KG1 (cell line): ENCODE measurements around the gene SDK2.

ENCODE experiments used
- DNase-seq: peaks from one replicate; lab custom pipeline; 2025; lab: John Stamatoyannopoulos, UW

Gene SDK2

DNA sequence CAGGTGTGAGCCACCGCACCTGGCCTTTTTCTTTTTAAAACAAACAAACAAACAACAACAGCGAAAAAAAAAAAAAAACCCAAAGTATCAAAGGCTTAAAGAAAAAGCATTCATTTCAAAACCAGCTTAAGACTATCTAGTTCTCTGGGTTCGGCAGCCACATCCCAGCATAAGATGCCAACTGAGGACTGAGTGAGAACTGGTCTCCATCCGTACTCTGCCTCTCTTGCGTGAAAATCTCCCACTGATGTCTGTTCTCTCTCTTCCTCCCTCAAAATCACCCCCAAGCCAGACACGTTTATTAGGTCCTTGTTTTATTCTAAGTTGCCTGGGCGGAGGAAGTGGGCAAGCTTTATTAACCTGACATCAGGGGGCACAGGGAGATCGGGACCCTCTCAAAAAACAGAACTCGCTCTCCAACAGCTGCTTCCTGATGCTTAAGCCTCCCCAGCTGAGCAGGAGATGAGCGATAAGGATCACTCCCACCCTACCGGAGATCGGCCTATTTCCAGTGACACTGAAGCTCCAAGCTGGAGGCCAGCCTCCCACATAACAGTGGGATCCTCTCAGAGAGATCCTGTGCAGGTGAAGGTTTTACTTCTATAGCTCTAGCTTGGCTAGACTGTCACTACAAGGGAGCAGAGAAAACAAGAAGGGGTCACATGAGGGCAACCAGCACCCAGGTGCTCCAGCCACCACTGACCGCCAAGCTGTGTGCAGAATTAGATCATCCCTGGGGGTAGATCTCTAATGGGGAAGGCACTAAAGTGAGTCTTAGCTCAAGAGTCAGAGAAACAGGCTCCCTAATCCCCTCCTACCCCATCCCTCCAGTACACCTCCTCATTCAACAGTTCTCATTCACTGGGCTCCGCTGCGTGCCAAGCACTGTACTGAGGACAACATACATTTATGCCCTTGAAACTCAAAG, 346.0 kb downstream of the SDK2 start:
- no peak for DNase-seq

DNA sequence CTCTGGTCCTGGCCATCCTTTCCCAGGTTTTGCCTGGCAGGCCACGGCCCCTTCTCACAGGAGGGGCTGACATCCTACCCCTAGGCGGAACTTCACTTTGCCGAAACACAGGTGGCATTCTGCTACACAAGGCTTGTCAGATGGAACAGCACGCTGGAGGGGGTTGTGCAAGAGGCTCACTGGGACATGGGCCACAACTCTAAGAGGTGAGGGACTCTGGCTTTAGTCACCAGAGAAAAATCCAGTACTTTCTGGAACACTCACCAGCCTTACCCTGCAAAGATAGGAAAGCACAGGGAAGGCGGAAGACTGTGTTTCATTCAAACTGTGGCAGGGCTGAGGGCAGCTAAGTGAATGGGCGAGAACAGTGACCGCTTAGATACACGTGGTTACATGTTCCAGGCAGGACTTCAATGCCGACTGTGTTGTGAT, 350.7 kb downstream of the SDK2 start:
- no peak for DNase-seq

DNA sequence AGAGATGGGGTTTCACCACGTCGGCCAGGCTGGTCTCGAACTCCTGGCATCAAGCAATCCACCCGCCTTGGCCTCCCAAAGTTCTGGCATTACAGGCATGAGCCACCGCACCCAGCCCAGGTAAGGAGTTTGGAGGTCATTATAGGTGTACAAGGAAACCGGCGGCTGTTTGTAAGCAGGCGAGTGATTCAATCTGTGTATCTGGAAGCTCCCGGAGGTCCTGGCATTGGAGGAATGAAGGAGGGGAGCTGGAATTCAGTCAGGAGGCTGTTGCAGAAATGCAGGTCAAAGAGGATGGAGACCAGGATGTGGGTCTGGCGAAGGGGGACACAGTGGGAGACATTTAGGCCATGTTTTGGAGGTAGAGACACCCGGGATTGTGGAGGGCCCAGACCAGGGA, 351.2 kb downstream of the SDK2 start:
- no peak for DNase-seq

DNA sequence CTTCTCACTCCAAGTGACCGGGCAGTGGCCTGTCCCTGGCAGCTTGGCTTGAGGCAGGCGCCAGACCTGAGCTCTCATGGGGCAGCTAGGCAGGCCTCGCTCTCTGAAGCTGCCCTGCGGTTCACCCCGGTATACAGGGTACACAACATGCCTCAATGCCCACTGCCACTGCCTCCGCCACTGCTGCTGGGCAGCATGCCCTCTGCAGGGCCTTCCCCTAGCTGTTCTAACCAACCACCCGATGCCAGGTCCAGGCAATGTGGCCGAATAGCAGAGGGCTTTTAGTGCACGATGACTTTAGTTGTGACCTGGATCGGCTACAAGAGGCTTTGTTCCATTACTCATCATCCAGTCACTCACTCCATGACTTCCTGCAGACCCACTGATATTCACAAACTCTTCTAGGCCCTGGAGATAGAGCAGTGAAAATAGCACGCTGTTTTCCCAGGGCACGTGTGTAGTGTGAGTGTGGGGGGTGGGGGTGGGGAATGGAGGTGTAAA, 352.2 kb downstream of the SDK2 start:
- no peak for DNase-seq

DNA sequence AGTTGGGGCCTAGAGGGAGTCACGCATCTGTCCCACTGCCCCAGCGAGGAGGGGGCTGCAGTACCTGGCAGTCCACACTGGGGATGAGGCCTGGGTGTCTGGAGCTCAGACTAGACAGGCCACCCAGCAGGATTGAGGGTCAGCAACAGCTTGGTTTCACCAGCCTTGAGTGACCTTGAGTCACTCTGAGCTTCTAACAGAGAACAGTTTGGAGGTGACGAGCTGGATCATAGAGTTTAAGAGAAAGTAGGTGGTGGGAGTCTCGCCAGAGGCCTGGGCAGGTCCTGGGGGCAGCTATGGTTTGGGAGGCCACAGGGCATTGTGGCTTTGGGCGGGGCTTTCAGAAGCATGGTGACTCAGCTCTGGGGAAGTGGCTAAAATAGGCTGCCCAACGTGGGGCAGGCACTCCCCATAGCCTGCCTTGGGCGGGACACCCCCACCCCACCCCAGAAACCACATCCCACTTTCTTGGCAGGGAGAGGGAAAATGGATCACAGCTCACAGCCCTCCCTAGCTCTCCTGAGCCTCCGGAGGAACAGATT, 352.9 kb downstream of the SDK2 start:
- no peak for DNase-seq

DNA sequence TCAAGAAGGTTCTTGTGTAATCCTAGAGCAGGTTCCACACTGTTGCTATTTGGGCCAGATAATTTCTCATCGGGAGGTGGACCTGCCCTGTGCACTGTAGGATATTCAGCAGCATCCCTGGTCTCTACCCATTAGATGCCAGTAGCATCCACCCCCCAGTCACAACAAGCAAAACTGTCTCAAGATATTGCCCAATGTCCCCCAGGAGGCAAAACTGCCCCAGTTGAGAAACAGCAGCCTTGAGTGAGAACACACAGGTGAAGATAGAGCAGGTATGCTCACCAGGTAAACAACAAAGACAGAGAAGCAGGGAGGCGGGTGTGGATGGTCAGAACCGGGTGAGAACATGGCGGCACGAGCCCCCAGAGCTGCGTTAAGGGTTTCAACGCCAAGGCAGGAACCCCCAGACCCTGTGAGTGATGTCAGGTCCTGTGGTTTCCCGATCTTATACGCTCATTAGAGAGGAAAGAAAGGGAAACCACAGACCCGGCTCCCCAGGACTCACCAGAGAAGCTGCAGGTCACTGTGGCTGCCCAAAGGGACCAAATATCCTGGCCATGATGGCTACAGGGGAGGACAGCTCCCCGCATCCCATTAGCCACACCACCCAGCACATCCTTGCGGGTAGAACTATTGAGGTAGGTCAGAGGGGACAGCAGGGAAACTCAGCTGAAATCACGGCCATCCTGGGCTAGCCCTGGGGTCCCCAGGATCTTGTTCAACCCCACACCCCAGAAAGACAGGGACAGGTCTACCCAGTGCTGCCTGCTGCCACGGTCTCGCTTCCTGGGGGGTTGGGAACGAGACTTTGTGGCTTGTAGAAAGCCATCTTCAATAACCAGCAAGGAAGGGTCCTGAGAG, 353.6 kb downstream of the SDK2 start:
- DNase-seq, result no peak

DNA sequence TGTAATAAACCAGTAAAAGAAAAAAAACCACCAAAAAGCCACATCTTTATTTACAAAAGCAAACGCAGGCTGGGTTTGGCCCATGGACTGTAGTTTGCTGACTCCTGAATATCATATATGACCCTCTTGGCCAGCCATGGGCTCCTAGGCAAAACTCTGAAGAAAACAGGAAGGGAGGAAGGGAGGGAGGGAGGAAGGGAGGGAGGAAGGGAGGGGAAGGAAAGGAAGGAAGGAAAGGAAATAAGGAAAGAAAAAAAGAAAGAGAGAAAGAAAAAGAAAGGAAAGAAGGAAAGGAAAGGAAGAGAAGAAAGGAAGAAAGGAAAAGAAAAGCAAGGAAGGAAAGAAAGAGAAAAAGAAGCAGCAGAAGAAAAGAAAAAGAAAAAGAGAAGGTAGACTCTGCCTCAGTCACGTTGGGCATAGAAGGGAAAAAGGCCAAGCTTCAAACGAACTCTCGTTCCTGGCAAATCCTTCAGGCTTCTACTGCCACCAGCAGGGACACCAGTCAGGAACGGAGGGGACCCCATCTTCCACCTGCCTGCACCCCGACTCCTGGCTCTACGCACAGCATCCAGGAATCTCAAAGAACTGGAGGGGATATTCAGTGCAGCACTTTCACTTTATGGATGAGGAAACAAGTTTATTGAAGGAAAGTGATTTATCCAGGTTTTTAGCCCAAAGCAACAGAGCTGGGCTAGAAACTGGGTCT, 354.5 kb downstream of the SDK2 start:
- no peak for DNase-seq

DNA sequence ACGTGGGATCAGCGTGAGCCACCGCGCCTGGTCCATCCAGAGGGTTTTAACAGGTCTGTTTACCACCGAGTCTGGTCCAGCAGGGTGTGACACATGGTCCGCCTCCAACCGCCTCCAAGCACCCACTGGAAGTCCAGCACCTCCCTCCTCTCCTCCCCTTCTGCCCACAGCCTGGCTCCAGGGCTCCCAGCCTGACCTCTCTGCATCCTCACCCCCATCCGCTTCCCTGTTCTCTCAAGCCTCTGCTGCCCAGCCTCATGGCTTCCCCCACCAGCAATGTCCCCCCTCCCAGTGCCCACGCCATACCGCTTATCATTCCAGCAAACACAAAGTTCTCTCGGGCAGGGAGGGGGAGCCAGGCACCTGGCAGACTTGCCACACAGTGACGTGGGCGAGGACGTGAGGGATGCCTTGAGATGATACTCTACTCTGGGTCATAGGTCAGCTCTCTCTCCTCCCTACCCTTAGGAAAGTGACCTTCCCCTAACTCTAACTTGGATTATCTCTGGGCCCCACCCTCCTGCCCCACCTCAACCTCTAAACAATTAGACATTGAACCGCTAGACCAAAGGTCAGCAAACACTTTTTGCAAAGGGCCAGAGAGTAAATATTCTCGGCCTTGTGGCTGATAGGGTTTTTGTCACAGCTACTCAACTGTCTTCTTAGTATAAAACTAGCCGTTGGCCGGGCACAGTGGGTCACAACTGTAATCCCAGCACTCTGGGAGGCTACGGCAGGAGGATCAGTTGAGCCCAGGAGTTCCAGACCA, 355.5 kb downstream of the SDK2 start:
- no peak for DNase-seq

DNA sequence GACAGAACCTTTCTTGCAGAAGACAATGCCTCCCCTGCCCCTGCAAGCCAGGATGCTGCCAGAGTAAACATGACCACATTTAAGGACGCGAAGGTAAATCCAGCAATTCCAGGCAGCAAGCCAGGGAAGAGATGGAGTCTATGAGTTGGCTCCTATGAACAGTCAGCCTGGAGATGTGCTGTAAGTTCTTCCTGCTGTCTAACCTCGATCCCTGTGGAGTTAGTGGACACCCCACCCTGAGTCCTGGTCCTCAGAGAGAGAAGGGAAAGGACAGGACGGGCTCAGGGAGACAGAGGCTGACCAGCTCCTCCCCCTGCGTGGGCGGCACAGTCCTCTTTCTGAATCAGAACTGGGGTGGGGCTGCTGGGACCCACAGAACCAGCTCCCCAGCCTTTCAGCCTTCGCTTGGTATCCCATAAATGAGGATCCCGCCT, 357.4 kb downstream of the SDK2 start:
- DNase-seq, result no peak

DNA sequence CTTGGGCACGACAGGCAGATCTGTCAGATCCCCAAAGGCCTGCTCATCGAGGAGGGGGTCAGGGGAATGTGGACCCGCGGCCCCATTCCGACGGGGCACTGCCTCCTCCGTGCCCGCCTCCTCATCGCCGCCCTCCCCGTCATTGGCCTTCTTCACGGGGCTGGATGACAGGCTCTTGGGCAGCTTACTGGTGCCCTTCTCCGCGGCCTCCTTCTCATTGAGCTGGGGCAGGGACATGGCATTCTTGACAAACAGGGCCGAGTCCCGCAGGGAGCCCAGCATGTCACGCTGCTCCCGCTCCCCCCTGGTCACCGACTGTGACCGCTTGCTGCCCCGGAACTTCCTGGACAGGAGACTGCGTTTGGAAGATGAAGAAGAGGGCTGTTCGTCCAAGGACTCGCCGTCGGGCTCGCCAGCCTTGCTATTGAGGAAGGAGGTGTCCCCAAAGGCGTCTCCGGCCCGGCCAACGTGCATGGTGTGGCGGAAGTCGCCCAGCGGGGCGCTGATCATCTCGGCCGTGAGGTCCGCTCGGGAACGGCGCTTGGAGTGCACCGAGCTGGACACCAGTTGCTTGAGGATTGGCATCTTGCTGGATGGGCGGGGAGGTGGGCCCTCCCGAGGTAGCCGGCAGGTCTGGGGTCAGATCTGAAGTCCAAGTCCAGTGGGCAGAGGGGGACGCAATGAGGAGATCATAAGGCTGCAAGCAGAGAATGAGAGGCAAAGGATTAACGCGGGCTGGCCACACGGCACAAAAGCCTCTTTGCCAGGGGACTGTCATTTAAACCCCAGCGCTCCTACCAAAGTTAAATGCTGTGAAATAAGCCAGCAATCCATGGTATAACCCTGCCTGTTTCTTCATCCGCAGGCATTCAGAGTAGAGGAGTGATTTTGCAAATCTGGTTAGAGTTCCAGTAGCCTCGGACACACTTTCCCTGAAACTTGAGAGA, 358.1 kb downstream of the SDK2 start:
- no peak for DNase-seq

DNA sequence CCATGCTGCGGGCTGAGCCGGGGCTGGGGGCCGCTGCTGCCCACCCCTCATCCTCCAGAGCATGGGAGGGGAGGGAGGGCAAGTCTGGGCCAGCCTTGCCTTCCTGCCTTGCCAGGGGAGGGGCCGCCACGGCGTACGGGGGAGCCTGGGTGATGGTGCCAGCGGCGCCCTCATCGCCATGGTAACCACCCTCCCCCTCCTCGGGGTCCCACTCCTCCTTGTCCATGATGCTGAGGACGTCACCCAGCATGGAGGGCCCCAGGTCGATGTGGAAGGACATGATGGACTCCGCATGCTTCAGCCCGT, 358.7 kb downstream of the SDK2 start:
- DNase-seq, result no peak

DNA sequence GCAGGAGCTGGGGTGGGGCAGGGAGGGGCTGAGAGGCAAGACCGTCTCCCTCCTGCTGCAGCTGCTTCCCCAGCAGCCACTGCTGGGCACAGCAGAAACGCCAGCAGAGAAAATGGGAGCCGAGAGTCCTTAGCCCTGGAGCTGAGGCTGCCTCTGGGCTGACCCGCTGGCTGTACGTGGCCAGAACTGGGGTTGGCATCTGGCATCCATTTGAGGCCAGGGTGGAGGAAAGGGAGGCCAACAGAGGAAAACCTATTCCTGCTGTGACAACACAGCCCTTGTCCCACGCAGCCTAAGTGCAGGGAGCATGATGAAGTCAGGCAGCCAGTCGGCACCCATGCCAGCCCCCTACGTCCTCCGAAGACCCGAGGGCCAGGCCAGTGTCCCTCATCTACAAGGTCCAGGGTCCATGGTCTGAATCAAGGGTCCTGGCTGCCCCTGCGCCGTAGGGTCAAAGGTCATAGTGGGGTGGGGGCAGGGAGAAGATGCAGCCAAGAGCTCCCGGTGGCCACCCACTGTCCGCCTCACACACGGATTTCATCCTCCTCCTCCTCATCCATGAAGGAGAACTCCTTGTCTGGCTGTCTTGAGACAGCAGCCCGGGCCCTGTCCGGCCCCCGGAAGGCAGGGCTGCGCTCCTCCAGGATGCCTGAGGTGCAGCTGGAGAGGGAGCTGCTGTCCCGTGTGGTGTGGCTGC, 359.2 kb downstream of the SDK2 start:
- DNase-seq, result no peak
